ENCODE data around the gene RFESD. TPM values are rescaled to one million over a fixed set of nuclear protein-coding genes. Genes with fewer than 3 reads are reported as not detected.

The RFESD gene
- total and polyA plus RNA-seq, 10 of the 15 experiments (the other 5 are each of a cell fraction or from before 2014, with no cell fraction given), result 1.9 to 14.7 (median 4.9) TPM

DNA sequence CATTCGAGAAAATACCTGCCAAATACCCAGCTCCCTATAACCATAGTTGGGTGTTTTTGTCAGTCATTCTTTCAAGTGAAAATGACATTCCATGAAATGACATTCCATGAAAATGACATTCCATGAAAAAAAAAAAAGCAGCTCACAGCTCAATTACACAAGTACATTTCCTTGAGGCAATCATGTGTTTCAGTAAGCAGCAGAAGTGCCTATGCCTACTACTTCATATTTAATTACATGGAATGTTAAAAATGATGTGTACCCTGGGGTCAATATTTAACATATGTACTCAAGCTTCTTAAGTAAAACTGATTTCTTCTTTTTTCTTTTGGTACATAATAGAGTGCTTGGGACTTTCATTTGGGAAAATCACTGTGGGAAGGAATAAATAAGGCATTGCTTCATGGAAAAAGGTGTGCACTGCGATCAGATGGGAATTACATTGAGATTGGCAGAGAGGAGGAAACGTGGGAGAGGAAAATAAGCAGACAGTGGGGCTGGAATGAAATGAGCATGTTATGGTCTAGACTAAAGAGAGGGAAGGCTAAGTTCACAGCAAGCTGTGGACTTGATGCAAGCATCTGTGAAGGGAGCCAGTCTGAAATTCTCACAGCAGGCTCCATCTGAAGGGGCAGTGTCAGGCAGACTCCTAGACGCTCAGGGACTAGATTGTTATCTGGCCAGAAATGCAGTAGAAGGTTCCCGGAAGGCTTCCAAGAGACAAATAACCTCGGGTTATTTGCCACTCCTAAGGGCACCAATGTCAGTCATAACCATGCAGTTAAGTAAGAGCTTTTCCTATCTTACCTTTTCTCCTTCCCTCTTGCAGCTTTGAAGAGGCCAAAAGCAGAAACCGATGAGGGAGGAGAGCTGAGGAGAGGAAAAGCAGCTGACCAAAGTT is 51.5 kb downstream of the RFESD start (continued):
- TF ChIP-seq SUPT20H (IDR thresholded peaks at IDR 0.05; ENCODE audit: borderline replicate concordance, control insufficient read depth, low read depth, low read length) (no peak), RFX5 (IDR thresholded peaks at IDR 0.05; ENCODE audit: low read depth, low read length) (no peak), PAX5 (IDR thresholded peaks at IDR 0.05; ENCODE audit: borderline replicate concordance, low read depth, low read length) (no peak), BACH1 (IDR thresholded peaks at IDR 0.05; ENCODE audit: borderline replicate concordance) (no peak), ZNF274 (IDR thresholded peaks at IDR 0.05; ENCODE audit: insufficient read depth, insufficient read length) (no peak), EP300 (IDR thresholded peaks at IDR 0.05; ENCODE audit: borderline replicate concordance in 1 of 2, control insufficient read depth in 1 of 2, low read depth in 2 of 2, low read length in 2 of 2) (no peak), SPI1 (IDR thresholded peaks at IDR 0.05; ENCODE audit: borderline replicate concordance, insufficient read depth, low read depth, low read length) (no peak)
- TF ChIP-seq, protein P1, sequence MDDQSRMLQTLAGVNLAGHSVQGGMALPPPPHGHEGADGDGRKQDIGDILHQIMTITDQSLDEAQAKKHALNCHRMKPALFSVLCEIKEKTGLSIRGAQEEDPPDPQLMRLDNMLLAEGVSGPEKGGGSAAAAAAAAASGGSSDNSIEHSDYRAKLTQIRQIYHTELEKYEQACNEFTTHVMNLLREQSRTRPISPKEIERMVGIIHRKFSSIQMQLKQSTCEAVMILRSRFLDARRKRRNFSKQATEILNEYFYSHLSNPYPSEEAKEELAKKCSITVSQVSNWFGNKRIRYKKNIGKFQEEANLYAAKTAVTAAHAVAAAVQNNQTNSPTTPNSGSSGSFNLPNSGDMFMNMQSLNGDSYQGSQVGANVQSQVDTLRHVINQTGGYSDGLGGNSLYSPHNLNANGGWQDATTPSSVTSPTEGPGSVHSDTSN (IDR thresholded peaks at IDR 0.05; ENCODE audit: insufficient replicate concordance, low read depth, low read length), result no peak
- TF ChIP-seq, protein P2, sequence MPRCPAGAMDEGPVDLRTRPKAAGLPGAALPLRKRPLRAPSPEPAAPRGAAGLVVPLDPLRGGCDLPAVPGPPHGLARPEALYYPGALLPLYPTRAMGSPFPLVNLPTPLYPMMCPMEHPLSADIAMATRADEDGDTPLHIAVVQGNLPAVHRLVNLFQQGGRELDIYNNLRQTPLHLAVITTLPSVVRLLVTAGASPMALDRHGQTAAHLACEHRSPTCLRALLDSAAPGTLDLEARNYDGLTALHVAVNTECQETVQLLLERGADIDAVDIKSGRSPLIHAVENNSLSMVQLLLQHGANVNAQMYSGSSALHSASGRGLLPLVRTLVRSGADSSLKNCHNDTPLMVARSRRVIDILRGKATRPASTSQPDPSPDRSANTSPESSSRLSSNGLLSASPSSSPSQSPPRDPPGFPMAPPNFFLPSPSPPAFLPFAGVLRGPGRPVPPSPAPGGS (IDR thresholded peaks at IDR 0.05; ENCODE audit: borderline replicate concordance, insufficient read depth, low read depth, low read length, poor library complexity, severe bottlenecking), result no peak

All from GM12878 (cell line).